SH-SY5Y (cell line): ENCODE results near the gene TMIGD1.

Source experiments
- GATA2 ChIP-seq: IDR thresholded peaks from 2 replicates; pipeline ENCODE4 v1.6.1; 2011; ENCODE audit warnings: mild to moderate bottlenecking, low read depth, low read length
- GATA3 ChIP-seq: IDR thresholded peaks from 2 replicates; pipeline ENCODE4 v1.6.1; 2011; ENCODE audit warnings: low read depth, mild to moderate bottlenecking, low read length, moderate library complexity

DNA sequence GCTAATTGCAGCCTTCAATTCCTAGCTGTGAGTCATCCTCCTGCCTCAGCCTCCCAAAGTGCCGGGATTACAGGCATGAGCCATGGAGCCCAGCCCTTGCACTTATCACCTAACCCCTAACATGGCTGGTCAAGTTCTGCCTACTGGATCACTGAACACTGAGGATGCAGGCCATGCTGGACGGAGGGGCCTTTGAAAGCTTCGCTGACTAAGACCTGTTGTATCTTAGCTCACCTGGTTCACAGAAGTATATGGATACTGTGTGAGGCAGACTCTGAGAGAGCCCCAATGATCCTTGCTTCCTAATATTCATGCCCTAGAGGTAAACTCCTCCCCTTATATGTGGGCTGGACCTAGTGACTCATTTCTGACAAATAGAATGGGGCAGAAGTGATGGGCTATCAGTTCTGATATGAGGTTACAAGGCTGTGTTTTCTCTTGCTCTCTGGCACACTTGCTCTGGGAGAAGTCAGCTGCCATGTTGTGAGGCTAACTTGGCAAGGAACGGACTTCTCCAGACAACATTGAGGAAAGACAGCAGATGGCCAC is 11.7 kb upstream of the TMIGD1 start:
- TF ChIP-seq GATA3, result no peak
- no peak for TF ChIP-seq GATA2
